Right lung (tissue), 10 donors: ENCODE data around the gene ADA. TPM values are rescaled to one million over a fixed set of nuclear protein-coding genes. Genes with fewer than 3 reads are reported as not detected.
"Not testable (repeated sequence)": the region's sequence is repeated elsewhere in the genome, so short reads cannot be mapped to it uniquely, and the experiment has no call there.

Experiments
- DNase-seq, 2 donors: peaks; one replicate each; pipeline ENCODE4 v3.0.0-alpha.2; 2013
- long read RNA-seq, 8 donors: transcript quantifications; one replicate each; lab custom pipeline, GENCODE V29; 2026
- polyA plus RNA-seq, 5 donors: library from polyadenylated mRNA; unstranded; fragments of 120-200 nt; gene quantifications; one replicate each; pipeline versions ENCODE4 v1.2.1 to v1.2.3, GENCODE V29; 2013; ENCODE audit warnings: inconsistent platforms in 1 of 5, low replicate concordance in 1 of 5; ENCODE audit not compliant: insufficient read length in 5 of 5, insufficient read depth in 1 of 5

The ADA gene
- 1 to 10 TPM; 4.8 to 7.9 (median 5.8) TPM for polyA plus RNA-seq
- long read RNA-seq, donor 1, partial matches to known transcripts, result 0 of 2 reads
- long read RNA-seq, donor 1, other reads (novel, unspliced or antisense), result 0 of 2 reads
- long read RNA-seq, donor 2, partial matches to known transcripts, result 0 of 3 reads
- long read RNA-seq, donor 2, other reads (novel, unspliced or antisense), result 0 of 3 reads
- long read RNA-seq, donor 3, partial matches to known transcripts, result 0 of 1 reads
- long read RNA-seq, donor 3, other reads (novel, unspliced or antisense), result 0 of 1 reads
- long read RNA-seq, donor 4, partial matches to known transcripts, result 0 of 3 reads
- long read RNA-seq, donor 4, other reads (novel, unspliced or antisense), result 0 of 3 reads
- long read RNA-seq, donor 5, partial matches to known transcripts, result 0 of 3 reads
- long read RNA-seq, donor 5, other reads (novel, unspliced or antisense), result 0 of 3 reads
- long read RNA-seq, donor 6, partial matches to known transcripts, result 0 of 3 reads
- long read RNA-seq, donor 6, other reads (novel, unspliced or antisense), result 0 of 3 reads
- long read RNA-seq, donor 7, partial matches to known transcripts, result 0 of 1 reads
- long read RNA-seq, donor 7, other reads (novel, unspliced or antisense), result 0 of 1 reads
- long read RNA-seq, donor 8, partial matches to known transcripts, result 0 of 2 reads
- long read RNA-seq, donor 8, other reads (novel, unspliced or antisense), result 0 of 2 reads

DNA sequence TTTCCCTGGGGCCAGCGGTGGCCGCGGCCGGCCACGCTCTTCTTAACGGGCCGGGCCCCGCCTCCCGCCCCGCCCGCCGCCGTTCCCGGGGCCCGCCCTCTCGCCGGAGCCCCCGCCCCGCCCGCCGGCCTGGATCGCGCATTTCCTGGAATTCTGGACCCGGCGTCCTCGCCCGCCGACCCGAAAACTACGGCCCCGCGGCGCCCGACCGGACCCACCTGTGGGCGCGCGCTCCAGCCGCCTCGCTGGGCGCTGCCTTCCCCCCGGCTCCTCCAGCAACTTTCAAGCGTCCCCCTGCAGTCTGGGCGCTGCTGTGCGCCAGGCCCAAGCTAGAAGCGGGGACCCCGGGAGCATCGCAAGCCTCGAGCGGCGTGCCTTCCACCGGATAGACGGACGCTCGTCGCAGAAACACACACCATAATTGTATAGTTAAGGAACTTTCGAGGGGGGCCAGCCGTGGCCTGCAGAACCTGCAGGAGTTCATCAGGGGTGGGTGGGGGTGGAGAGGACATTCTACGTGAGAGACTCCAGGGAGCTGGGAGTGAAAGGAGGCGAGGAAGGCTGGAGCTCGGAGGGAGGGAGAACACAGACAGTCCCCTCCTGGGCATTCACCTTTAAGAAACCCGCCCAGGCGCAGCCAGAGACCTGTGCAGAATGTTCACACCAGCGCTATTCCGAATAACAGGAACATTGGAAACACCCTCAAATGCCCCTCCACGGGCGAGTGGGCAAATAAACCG is at the start of gene ADA:
TSS of gene ADA (minus strand) at position 16 of the 740 bp plus-strand sequence. CDS start 92 bp downstream, outside the sequence.
- DNase-seq, result peak; percentile 36 to 62

DNA sequence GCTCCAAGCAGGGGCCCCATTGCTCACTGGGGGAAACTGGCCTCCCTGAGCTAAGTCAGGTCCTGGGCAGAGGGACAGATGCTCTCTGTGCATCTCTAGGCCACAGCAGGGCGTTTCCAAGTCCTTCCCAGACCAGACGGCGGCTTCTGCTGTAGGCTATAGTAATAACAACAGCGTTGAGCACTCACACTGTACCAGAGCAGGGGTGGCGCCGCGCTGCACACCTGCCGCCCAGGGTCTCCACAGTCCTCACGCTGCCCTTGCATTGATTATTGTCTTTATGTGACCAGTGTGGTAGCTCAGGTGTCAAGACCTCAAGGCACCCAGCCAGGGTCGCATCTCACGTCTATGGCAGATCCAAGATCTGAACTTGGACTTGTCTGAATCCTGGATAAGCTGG is 48.8 kb upstream of the ADA start:
- DNase-seq, result no peak

DNA sequence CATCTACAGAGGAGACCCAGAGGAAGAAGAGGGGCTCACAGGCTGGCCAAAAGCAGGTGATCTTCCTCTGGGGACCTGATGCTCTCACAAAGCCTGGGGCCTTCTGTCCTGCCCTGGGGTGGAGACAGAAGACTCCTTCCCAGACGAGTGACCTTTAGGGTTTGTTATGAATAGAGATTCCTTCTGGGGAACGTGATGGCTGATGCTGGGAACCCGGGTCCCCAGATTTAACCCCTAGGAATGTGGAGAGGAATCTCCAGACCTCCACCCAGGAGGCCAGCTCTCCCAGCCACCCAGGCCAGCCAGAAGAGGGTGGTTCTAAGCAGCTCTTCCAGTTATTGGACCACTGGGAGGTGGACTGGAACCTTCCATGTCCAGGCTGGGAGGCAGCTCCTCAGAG is 46.9 kb upstream of the ADA start:
- DNase-seq, result no peak

DNA sequence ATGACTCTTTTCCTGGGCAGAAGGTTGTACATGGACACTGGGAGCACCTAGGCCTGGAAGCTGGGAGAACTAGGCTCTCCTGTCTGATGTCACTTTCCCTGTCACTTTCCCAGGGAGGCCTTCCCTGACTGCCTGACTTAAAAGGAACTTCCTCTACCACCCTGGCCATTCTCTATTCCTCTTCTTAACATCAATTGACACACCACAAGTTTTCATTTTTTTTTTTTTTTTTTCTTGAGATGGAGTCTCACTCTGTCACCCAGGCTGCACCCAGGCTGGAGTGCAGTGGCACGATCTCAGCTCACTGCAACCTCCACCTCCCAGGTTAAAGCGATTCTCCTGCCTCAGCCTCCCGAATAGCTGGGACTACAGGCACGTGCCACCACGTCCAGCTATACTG is 45.5 kb upstream of the ADA start:
- not testable (repeated sequence) for DNase-seq

DNA sequence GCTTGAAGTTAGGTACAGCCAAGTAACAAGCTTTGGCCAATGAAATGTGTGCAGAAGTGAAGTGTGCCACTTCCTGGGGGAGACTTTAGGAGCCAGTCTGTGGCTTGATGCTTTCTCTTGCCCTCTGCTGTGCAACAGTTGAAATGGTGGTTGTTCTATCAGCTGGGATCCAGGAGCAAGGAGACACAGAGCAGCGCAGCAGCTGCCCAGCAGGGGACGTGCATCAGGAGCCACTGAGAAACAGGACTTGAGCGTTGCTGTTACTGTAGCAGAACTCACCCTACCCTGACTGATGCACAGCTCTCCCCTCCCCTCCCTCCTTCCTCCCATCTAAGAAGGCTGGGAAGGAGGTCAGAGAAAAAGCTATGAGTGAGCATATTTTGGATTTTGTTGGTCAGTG is 44.8 kb upstream of the ADA start:
- no peak for DNase-seq

DNA sequence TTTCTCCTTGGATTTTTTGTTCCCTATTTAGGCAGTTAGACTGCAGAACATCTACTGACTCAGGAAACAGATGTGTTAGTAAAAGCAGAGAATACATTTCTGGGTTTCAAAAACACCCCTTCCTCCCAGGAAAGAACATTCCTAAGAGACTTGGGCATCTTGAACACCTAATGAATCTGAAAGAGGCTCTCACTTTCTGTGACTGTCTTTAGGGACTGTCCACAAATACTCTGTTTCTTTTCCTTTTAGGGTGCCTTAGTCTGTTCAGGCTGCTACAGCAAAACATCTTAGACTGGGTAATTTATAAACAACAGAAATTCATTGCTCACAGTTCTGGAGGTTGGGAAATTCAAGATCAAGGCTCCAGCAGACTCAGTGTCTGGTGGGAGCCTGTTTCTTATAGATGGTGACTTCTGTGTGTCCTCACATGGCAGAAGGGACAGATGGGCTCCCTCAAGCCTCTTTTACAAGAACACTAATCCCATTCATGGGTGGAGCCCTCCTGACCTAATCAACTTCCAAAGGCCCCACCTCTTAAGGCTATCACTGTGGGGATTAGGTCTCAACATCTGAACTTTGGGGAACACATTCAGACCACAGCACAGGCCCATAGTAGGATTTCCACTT is 44.3 kb upstream of the ADA start:
- DNase-seq, result no peak

DNA sequence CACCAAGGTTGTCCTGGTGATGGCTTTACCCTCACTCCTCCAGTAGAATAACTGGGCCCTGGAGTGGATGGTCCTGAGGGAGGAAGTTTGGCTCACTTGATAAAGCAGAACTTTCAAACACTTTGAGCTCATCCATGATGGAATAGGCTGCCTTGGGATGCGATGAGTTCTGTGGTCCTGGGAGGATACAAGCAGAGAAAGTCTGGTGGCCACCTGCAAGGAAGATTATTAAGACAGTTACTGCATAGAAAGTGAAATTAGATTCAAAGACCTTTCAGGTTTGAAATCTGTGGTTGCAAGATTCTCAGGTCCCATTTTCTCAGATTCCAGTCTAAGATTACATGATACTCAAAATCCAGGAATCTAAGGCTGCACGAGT is 43.8 kb upstream of the ADA start:
- no peak for DNase-seq

DNA sequence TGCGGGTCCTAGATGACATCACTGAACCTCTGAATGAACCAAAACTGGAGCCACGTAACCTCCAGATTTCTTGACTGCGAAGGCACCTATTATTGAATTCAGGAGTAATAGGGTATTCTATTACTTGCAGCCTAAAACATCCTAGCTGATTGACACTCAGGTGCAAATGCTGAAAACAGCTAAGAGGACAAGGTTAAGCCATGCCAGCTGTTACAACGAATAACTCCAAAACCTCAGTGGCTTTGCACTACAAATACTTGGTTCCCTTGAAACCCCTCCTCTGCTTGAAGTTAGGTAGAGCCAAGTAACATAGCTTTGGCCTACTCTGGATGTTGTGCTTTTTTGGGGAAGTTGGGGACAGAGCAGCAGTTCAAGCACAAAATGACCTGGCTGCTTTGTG is 42.7 kb upstream of the ADA start:
- no peak for DNase-seq

DNA sequence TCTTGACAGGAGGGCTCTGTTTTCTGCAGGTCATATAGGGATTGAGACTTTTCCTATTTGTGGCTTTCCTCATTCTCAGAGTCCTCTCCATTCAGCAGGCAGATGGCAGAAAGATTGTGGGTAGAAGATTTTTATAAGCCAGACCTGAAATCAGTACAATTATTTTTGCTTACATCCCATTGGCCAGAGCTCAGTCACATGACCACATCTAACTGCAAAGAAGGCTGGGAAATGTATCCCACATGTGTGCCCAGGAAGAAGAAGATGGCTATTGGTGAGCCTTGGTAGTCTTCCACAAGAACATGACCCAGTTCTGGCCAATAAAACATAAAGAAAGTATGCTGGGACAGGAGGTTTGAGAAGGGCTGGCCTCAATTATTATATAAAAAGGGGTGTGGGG is 42.1 kb upstream of the ADA start:
- DNase-seq, result no peak

DNA sequence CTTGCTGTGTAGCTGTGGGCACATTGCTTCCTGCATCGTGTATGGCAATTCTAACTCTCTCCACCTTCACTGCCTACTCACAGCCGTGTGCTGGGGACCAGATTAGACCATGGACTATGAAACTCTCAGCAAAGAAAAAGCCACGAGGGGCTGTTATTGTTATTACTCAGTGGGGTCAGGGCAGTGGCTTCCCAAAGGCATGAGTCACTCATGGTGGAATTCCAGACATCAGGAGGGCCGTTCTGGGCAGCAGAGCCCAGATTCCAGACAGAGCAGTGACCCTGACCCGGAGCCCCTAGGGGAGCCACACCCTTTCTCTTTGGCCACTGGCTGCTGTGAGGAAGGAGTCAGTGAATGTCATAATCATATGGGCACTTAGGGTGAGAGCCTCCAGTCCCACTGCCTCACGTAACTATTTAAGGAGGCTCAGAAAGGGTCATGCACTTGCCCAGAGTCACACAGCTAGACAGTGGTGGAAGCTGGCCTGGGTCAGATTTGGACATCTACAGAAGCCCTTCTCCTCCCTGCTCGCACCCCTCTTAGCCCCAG is 41.5 kb upstream of the ADA start:
- DNase-seq, result no peak

DNA sequence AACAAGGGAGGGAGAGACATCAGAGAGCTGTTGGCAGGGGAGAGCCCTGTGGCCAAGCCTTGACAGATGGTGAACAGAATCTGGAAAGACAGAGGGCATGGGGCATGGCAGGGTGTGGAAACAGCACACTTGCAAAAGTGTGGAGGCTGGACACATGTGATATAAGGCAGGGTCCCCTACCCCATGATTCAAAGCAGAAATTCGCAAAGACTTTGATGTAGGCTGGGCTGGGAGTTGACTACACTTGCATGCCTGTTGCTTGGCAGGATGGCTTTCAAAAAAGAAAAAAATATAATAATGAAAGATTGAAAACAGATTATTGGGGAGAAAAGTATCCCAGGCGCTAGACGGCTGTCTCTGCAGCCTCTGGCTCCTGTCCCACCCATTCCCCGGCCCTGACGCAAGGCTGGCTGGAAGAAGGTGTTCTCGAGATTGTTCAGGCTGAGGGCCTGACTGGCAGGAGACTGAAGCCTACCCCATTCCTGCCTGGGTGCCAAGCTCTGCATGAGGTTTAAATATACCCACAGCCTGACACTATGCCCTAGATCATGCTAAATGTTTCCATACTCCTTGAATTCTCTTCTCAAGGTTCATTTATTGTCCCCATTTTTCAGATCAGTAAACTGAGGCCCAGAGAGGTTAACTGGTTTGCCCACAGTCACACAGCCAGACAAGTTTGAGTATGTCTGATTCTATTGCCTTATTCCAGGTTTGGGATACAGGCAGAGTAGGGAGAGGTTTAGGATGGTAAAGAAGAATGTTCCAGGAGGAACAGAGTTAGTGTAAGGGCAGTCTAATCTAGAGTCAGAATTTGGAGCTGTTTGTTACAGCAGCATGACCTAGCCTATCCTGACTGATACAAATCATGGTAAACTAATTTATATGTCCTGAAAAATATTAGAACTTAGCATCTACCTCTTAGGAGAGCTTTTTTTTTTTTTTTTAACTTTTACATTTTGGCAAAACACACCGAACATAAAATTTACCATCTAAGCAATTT is 40.2 kb upstream of the ADA start:
- DNase-seq, result peak in 1 of 2 donors; percentile 63

DNA sequence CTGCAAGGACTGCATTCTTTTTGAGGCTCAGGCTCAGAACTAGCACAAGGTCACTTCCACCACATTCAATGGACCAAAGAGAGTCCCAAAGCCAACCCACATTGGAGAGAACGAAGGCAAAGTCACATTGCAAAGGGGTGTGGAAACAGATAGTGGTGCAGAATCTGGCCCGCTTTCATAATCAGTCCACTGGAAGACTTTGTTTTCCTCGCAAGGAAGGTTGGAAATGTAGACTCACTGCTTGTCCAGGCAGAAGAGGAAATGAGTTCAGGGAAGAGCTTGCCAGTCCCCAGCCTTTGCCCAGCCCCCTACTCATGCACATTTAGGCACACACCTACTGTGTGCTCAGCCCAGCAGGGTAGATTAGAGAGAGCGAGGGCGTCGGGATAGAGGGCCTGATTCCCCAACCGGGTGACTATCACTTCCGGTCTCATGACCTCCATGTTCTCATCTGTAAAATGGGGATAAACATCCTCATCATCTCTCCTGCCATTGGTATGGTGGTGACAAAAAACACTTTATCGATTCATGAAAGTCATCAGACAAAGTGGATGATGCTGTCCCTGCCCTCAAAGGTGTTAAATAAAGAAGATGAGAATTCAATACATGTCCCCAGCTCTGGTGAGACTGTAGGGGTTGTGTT is 39.4 kb upstream of the ADA start:
- DNase-seq, result no peak

DNA sequence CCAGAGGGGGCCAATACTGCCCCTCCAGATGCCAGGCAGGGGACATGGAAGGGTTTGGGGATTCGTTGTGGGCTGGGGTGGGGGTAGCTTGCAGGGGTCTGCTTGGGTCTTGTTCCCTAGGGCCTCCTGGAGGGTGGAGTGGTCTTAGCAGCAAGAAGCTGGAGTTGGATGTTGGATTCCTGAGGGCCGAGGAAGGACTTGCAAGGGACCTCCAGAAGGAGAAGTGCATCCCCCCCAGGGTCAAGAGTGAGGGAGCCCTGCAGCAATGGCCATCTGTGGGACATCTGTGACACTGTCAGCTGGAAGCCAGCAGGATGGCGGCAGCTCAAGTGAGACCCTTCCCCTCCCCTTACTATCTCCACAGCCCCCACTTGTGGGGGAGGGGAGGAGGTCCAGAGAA is 38.3 kb upstream of the ADA start:
- DNase-seq, result no peak

DNA sequence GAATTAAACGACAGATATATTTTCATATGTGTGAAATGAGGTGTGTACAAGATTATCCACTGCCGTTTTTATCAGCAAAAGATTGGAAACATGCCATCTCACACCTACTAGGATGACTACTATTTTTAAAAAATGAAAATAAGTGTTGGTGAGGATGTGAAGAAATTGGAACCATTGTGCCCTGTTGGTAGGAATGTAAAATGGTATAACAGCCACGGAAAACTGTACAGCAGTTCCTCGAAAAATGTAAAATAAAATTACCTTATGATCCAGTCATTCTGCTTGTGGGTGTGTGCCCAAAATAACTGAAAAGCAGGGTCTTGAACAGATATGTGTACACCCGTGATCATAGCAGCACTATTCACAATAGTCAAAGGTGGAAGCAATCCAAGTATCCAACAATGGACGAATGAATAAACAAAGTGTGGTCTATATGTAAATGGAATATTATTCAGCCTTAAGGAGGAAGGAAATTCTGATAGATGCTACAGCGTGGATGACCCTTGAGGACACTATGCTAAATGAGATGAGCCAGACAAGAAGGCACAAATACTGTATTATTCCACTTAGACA is 36.6 kb upstream of the ADA start:
- DNase-seq, result no peak

DNA sequence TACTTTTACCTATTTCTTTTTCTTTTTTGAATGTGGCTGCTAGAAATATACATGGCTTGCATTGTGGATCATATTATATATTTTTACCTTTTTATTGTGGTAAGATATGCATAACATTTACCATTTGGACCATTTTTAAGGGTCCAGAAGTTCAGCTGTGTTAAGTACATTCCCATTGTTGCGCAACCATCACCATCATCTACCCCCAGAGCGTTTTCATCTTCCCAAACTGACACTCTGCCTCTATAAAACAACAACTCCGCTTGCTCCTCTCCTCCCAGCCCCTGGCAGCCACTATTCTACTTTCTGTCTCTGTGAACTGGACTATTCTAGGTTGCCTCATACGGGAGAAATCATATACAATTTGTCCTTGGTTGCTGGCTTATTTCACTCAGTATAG is 35.4 kb upstream of the ADA start:
- DNase-seq, result no peak

DNA sequence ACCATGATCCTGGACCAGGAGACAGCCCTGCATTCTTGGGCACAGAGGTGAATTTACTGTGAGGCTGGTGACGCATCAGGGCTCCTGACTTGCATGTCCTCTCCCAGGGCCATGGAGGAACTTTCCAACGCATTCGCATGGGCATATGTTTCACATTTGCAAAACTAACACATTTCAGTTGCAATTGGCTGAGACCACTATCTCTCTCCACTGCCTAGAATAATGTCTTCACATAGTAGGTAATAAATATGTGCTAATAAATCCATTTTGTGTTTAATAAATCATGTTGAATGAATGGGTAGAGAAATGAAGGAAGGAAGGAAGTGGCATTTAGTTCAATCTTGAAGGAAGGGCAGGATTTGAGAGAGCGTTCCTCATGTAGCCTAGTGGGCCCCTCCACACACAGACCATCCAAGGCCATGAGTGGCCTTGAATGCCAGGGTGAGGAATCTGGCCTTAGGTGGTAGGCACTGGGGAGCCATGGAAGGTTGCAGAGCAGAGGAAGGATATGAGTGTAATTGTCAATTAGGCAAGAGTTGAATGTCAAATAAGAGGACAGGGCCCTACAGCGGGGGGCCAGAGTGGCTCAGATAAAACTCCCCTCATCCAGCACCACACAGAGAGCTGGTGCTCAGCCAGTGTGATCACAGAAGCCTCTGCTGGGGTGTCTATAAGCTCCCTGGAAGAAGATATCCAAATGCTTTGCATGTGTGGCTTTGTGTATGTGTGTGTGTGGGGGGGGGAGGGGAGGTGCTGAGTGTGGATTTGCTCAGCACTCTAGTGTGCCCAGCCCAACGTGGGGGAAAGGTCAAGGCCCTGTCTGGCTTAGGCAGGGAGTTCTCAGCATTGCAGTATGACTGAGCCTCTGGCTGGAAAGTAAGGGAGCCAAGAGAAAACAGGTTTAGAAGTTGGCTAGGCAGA is 32.8 kb upstream of the ADA start:
- DNase-seq, result no peak

DNA sequence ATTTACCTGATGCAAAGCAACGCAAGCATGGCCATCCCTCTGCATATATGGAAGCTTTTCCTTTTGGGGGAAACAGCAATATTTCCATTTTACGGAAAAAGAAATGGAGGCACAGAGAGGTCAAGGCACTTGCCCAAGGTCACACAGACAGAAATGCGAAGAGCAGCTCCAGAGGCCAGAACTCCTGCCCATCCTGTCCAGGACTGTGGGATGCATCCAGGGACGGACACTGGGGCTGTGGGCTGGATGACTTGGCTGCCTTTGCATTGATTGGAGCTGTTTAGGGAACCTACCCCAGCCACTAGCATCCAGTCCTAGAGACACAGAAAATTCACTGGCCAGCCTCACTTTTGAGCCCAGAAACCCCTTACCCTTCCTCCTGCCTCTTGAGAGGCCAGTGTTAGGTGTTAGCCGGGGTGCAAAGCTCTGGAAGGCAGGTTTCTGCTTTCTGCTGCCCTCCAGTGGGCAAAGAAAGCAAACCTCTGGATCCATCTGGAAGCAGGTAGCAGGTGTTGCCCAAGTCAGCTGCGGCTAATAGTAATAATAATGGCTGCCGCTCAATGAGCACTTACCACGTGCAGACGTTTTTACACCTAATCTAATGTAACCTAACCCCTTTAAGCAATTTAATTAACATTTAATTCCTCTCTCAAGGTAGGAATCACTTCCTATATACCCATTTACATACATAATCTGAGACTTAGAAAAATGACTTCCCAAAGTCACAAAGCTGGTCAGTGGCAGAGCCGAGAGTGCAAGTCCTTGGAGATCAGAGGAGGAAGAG is 32.0 kb upstream of the ADA start:
- no peak for DNase-seq
